Neural cell (in vitro differentiated cells): ENCODE data around the gene SUMO1.

Experiments
- CTCF ChIP-seq: fragments of 450-650 bp; IDR thresholded peaks from 2 replicates; pipeline ENCODE4 v1.5.1; 2014; ENCODE audit warnings: antibody characterized with exemption, mild to moderate bottlenecking, moderate library complexity; ENCODE audit not compliant: poor library complexity, severe bottlenecking
- POLR2AphosphoS5 ChIP-seq: IDR thresholded peaks from 2 replicates; pipeline ENCODE4 v1.6.1; 2012
- RAD21 ChIP-seq: fragments of 450-650 bp; conservative IDR thresholded peaks from 2 replicates; pipeline ENCODE4 v1.6.1; 2014; ENCODE audit warnings: antibody characterized with exemption, mild to moderate bottlenecking, moderate library complexity
- TAF1 ChIP-seq: IDR thresholded peaks from 2 replicates; pipeline ENCODE4 v1.6.1; 2012; ENCODE audit warnings: low read depth

- no peak for TF ChIP-seq CTCF
- no peak for TF ChIP-seq RAD21
- TF ChIP-seq POLR2AphosphoS5, result no peak
- no peak for TF ChIP-seq TAF1
Measured at GRCh38 chr2:202204855-202205254, 33.5 kb downstream of the SUMO1 start.
